K562 (cell line): ENCODE results near the gene APC. TPM values are rescaled to one million over a fixed set of nuclear protein-coding genes. Genes with fewer than 3 reads are reported as not detected.
A peak's percentile ranks its signal among the peaks of the same experiment; 100 is the strongest.

Source experiments
- ATF1 ChIP-seq, 2 experiments: fragments of 450-650 bp in 1 of 2; IDR thresholded peaks; 2 replicates each; pipeline ENCODE4 v1.6.1; 2016; ENCODE audit warnings: missing compliant biosample characterization in 1 of 2, missing genetic modification characterization in 1 of 2
- CTCF ChIP-seq, 3 experiments: IDR thresholded peaks in 2 of 3; conservative IDR thresholded peaks in 1 of 3; 2 replicates each; pipeline ENCODE4 v1.5.1; 2011 to 2012; ENCODE audit warnings: low read length in 3 of 3, mild to moderate bottlenecking in 3 of 3, control low read depth in 2 of 3, improper control_type of control experiment in 1 of 3, inconsistent platforms in 1 of 3, low read depth in 1 of 3, mixed read lengths in 1 of 3, moderate library complexity in 1 of 3; ENCODE audit not compliant: insufficient read depth in 2 of 3
- EGR1 ChIP-seq: fragments of 450-650 bp; conservative IDR thresholded peaks from 2 replicates; pipeline ENCODE4 v1.6.1; 2017; ENCODE audit warnings: mild to moderate bottlenecking
- EWSR1 ChIP-seq: fragments of 450-650 bp; IDR thresholded peaks from 2 replicates; pipeline ENCODE4 v1.6.1; 2018; ENCODE audit warnings: borderline replicate concordance, mild to moderate bottlenecking, low read depth, moderate library complexity; ENCODE audit not compliant: partially characterized antibody
- GABPA ChIP-seq: fragments of 200-800 bp; sonication (Bioruptor generic); conservative IDR thresholded peaks from 2 replicates; pipeline ENCODE4 v1.6.1; 2016; ENCODE audit warnings: low read depth, missing genetic modification characterization, missing compliant biosample characterization
- HMGN3 ChIP-seq: IDR thresholded peaks from 2 replicates; pipeline ENCODE4 v1.6.1; 2011; ENCODE audit warnings: borderline replicate concordance, low read depth, mild to moderate bottlenecking, mixed read lengths, low read length; ENCODE audit not compliant: insufficient read length; ENCODE audit errors: extremely low read depth
- NR4A1 ChIP-seq, 2 experiments: fragments of 250-450 bp in 1 of 2; fragments of 450-650 bp in 1 of 2; sonication (Bioruptor Pico) in 1 of 2; IDR thresholded peaks; 2 replicates each; pipeline versions ENCODE4 v1.4.0 to v1.6.1; 2016 to 2020; ENCODE audit warnings: mild to moderate bottlenecking in 2 of 2, missing compliant biosample characterization in 1 of 2, missing genetic modification characterization in 1 of 2, moderate library complexity in 1 of 2
- POLR2G ChIP-seq: fragments of 200-400 bp; formaldehyde crosslinking; IDR thresholded peaks from 2 replicates; pipeline ENCODE4 v1.6.1; 2017; ENCODE audit warnings: low read depth, mild to moderate bottlenecking, antibody characterized with exemption, low read length, moderate library complexity
- POU5F1 ChIP-seq: fragments of 150-350 bp; IDR thresholded peaks from 2 replicates; pipeline ENCODE4 v1.6.1; 2014; ENCODE audit warnings: borderline replicate concordance, low read length, low read depth, mild to moderate bottlenecking; ENCODE audit not compliant: partially characterized antibody
- PREB ChIP-seq: sonication (generic); formaldehyde crosslinking; IDR thresholded peaks from 2 replicates; pipeline ENCODE4 v1.8.1; 2023; ENCODE audit warnings: mild to moderate bottlenecking, missing genetic modification reagents
- PTTG1 ChIP-seq: fragments of 450-650 bp; IDR thresholded peaks from 2 replicates; pipeline ENCODE4 v1.6.1; 2016; ENCODE audit warnings: low read depth, mild to moderate bottlenecking, missing genetic modification characterization, missing compliant biosample characterization
- SETDB1 ChIP-seq: IDR thresholded peaks from one replicate; pipeline ENCODE4 v1.6.1; 2012; ENCODE audit warnings: low read length, control low read depth, inconsistent platforms
- SRSF7 ChIP-seq: fragments of 200-400 bp; formaldehyde crosslinking; optimal IDR thresholded peaks from 2 replicates; pipeline ENCODE3; 2017; ENCODE audit warnings: mild to moderate bottlenecking, low read depth, low read length
- TCF7L2 ChIP-seq: fragments of 150-350 bp; IDR thresholded peaks from 2 replicates; pipeline ENCODE4 v1.6.1; 2016; ENCODE audit warnings: low read depth, mild to moderate bottlenecking, low read length, moderate library complexity
- TEAD4 ChIP-seq, 2 experiments: sonication (generic) in 1 of 2; formaldehyde crosslinking in 1 of 2; IDR thresholded peaks; 2 replicates each; pipeline versions ENCODE4 v1.6.1 to v1.8.0; 2012 to 2022; ENCODE audit warnings: borderline replicate concordance in 1 of 2, inconsistent platforms in 1 of 2, low read length in 1 of 2, mild to moderate bottlenecking in 1 of 2, missing genetic modification reagents in 1 of 2
- ZBED1 ChIP-seq: IDR thresholded peaks from 2 replicates; pipeline ENCODE4 v1.6.1; 2014
- ZC3H11A ChIP-seq: IDR thresholded peaks from 2 replicates; pipeline ENCODE4 v1.6.1; 2012; ENCODE audit warnings: low read depth, low read length, improper control_type of control experiment
- ZNF507 ChIP-seq: conservative IDR thresholded peaks from 2 replicates; pipeline ENCODE4 v1.6.1; 2017; ENCODE audit warnings: missing genetic modification characterization, missing compliant biosample characterization
- ZNF586 ChIP-seq: fragments of 450-650 bp; formaldehyde crosslinking; conservative IDR thresholded peaks from 2 replicates; pipeline ENCODE4 v1.4.0; 2020; ENCODE audit warnings: mild to moderate bottlenecking, moderate library complexity
- polyA plus RNA-seq, 8 experiments: library from polyadenylated mRNA; depleted of rRNA in 4 of 8; stranded (reverse) in 5 of 8; unstranded in 3 of 8; fragments of >200 nt; fragmentation: Nextera tagmentation in 2 of 8; fragmentation: Illumina TruSeq in 1 of 8; extraction: Ambion mirVana in 2 of 8; extraction: Trizol in 1 of 8; gene quantifications; 2 replicates each; pipeline versions ENCODE4 v1.2.1 to v1.2.3, GENCODE V29; 2011 to 2014; ENCODE audit warnings: inconsistent platforms in 1 of 8, missing spikeins in 1 of 8
- total RNA-seq, 7 experiments: library from RNA; depleted of rRNA in 6 of 7; stranded (reverse); fragments of >200 nt in 6 of 7; fragmentation: Illumina TruSeq in 2 of 7; extraction: Trizol in 2 of 7; gene quantifications; 2 replicates each; pipeline versions ENCODE4 v1.2.1 to v1.2.3, GENCODE V29; 2011 to 2021; ENCODE audit warnings: low replicate concordance in 1 of 7
- TF ChIP-seq, protein P1 (sequence below): fragments of 450-650 bp; IDR thresholded peaks from 2 replicates; pipeline ENCODE4 v1.6.1; 2016; ENCODE audit warnings: missing biosample characterization, missing genetic modification characterization
- TF ChIP-seq, protein P2 (sequence below), 2 experiments: fragments of 450-650 bp; IDR thresholded peaks; 2 replicates each; pipeline ENCODE4 v1.6.1; 2016

The APC gene
- total and polyA plus RNA-seq, 9 of the 15 experiments (the other 6 are each of a cell fraction or from before 2014, with no cell fraction given) = 5.7 to 29.5 (median 15.4) TPM

DNA sequence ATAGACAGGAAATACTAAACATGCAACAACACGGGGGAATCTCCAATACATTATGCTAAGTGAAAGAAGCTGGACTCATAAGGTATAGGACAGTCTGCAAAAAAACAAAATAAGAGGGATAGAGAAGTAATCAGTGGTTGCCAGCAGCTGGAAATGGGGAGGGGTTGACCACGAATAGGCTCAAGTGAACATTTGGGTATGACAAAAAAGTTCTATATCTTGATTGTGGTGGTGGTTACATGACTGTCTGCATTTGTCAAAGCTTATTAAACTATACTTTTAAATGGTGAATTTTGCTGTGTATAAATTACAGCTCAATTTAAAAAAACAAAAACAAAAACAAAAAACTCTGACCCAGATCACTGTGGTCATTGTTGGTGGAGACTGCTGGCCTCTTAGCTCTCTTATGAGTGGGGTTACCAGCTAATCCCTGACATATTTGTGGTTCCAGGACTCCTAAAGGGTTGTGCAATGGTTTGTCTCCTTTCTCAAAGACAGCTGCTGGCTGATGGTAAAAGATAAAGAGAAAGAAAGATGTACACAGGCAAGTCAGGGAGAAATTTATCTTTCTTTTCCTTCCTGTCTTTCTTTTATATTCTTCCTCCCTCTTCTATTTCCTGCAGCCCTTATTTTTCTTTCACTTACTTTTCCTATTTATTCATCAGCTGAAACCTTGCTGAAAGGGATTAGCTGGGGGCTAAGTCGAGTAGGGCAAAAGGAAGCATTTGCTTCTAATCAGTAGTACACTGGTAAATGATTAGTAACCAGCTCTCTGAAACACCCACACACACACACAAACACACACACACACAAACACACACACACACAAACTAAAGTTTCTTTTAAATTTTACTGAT lies 42.6 kb upstream of the APC start (continued):
- TF ChIP-seq PREB (CRISPR knock-in tag) (no peak), HMGN3 (peak; percentile 33), EWSR1 (no peak), ZBED1 (no peak), POLR2G (no peak), NR4A1 (CRISPR knock-in tag; IDR thresholded peaks at IDR 0.05) (no peak), NR4A1 (tag; IDR thresholded peaks at IDR 0.05) (no peak), TCF7L2 (no peak), EGR1 (peak; percentile 80), POU5F1 (no peak), TEAD4 (IDR thresholded peaks at IDR 0.05; ENCODE audit: low read length) (peak; percentile 86), TEAD4 (CRISPR knock-in tag; IDR thresholded peaks at IDR 0.05; ENCODE audit: borderline replicate concordance) (no peak), ZC3H11A (no peak), ATF1 (CRISPR knock-in tag; IDR thresholded peaks at IDR 0.05) (no peak), ATF1 (tag; IDR thresholded peaks at IDR 0.05) (0 out of 2 replicates have a peak, but pooled peaks have one; percentile 19), CTCF (IDR thresholded peaks at IDR 0.05 in 2 of 3, conservative IDR thresholded peaks at IDR 0.05 in 1 of 3; ENCODE audit: insufficient read depth in 2 of 3, low read depth in 1 of 3, low read length in 3 of 3) (no peak), ZNF507 (tag) (no peak), ZNF586 (no peak), SRSF7 (no peak), GABPA (tag) (peak; percentile 70), PTTG1 (tag) (no peak), SETDB1 (no peak)
- TF ChIP-seq, protein P1, sequence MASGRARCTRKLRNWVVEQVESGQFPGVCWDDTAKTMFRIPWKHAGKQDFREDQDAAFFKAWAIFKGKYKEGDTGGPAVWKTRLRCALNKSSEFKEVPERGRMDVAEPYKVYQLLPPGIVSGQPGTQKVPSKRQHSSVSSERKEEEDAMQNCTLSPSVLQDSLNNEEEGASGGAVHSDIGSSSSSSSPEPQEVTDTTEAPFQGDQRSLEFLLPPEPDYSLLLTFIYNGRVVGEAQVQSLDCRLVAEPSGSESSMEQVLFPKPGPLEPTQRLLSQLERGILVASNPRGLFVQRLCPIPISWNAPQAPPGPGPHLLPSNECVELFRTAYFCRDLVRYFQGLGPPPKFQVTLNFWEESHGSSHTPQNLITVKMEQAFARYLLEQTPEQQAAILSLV (tag) = peak; percentile 54; the same call in 1 of the 2 replicates
- TF ChIP-seq, protein P2, sequence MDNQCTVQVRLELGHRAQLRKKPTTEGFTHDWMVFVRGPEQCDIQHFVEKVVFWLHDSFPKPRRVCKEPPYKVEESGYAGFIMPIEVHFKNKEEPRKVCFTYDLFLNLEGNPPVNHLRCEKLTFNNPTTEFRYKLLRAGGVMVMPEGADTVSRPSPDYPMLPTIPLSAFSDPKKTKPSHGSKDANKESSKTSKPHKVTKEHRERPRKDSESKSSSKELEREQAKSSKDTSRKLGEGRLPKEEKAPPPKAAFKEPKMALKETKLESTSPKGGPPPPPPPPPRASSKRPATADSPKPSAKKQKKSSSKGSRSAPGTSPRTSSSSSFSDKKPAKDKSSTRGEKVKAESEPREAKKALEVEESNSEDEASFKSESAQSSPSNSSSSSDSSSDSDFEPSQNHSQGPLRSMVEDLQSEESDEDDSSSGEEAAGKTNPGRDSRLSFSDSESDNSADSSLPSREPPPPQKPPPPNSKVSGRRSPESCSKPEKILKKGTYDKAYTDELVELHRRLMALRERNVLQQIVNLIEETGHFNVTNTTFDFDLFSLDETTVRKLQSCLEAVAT (IDR thresholded peaks at IDR 0.05) = peak; percentile 60 to 86; a peak in 2 of 4 replicates
